ENCODE results near the gene TAB2. TPM values are rescaled to one million over a fixed set of nuclear protein-coding genes. Genes with fewer than 3 reads are reported as not detected.
"Not testable (repeated sequence)": the region's sequence is repeated elsewhere in the genome, so short reads cannot be mapped to it uniquely, and the experiment has no call there.

TAB2 gene
- total RNA-seq, 2 experiments from 2014 or later: 121 to 123 TPM

- Mint-ChIP-seq H3K4me3 (no peak overlapping the region), H3K27ac (peak overlapping the region; percentile 51)
- ATAC-seq (ENCODE audit: poor library complexity): no peak
These were observed 142.2 kb downstream of the TAB2 start for GRCh38 chr6:149459761-149460160.

GRCh38 chr6:149460249-149460648, 142.7 kb downstream of the TAB2 start:
- intact Hi-C loops (cut with DNase I, micrococcal nuclease): loop anchor here in 1 of 2 experiments (10.0 kb wide), 1 partner anchor 55 kb away; no protein-coding TSS in a partner anchor
- DNase-seq; H3K27me3 Mint-ChIP-seq; H3K27ac ChIP-seq (ENCODE audit: low read depth in 1 of 2, low read length in 2 of 2); H3K27me3 ChIP-seq (ENCODE audit: control insufficient read depth in 1 of 2, insufficient read depth in 2 of 2, low read length in 2 of 2); H3K4me1 ChIP-seq (ENCODE audit: insufficient read depth, low read length); CTCF ChIA-PET; ATAC-seq (ENCODE audit: poor library complexity); H3K4me3 ChIP-seq (ENCODE audit: low read length); H3K9me3 Mint-ChIP-seq; H3K9me3 ChIP-seq (ENCODE audit: control insufficient read depth in 1 of 2, insufficient read depth in 1 of 2, low read length in 2 of 2); H3K4me3 Mint-ChIP-seq; POLR2A ChIA-PET: not testable (repeated sequence)
- H3K36me3 Mint-ChIP-seq (ENCODE audit: low read depth): peaks cover 83% of the 10 kb centered on the region
- peak overlapping the region; percentile 51 for H3K27ac Mint-ChIP-seq
- peaks cover 83% of the 10 kb centered on the region for H3K36me3 ChIP-seq (ENCODE audit: insufficient read depth, low read length)
- H3K4me1 Mint-ChIP-seq (ENCODE audit: low read depth): peaks cover 19% of the 10 kb centered on the region

More at GRCh38 chr6:149459761-149460160, 142.2 kb downstream of the TAB2 start:
- ChIA-PET CTCF (no interaction called here), POLR2A (interaction anchor here (1.2 kb wide), 1 partner anchor 14 kb away, joined by 3 read pairs; no protein-coding TSS in a partner anchor)
- no peak for DNase-seq
- H3K9me3 ChIP-seq (ENCODE audit: control insufficient read depth in 1 of 2, insufficient read depth in 1 of 2, low read length in 2 of 2): no peaks in the 10 kb centered on the region
- H3K27me3 ChIP-seq (ENCODE audit: control insufficient read depth in 1 of 2, insufficient read depth in 2 of 2, low read length in 2 of 2): no peaks in the 10 kb centered on the region
- intact Hi-C loops (cut with DNase I, micrococcal nuclease): loop anchor here in 1 of 2 experiments (10.0 kb wide), 1 partner anchor 55 kb away; no protein-coding TSS in a partner anchor
- peaks cover 10% of the 10 kb centered on the region for H3K4me1 ChIP-seq (ENCODE audit: insufficient read depth, low read length)
- H3K36me3 Mint-ChIP-seq (ENCODE audit: low read depth): peaks cover 87% of the 10 kb centered on the region
- peaks cover 86% of the 10 kb centered on the region for H3K36me3 ChIP-seq (ENCODE audit: insufficient read depth, low read length)
- H3K9me3 Mint-ChIP-seq: no peaks in the 10 kb centered on the region
- no peaks in the 10 kb centered on the region for H3K27me3 Mint-ChIP-seq
- peaks cover 19% of the 10 kb centered on the region for H3K4me1 Mint-ChIP-seq (ENCODE audit: low read depth)
- H3K4me3 ChIP-seq (ENCODE audit: low read length): no peak overlapping the region
- TF ChIP-seq CTCF (IDR thresholded peaks at IDR 0.05): no peak
- no peak overlapping the region for H3K27ac ChIP-seq (ENCODE audit: low read depth in 1 of 2, low read length in 2 of 2)

Other genes starting within 250 kb of the TAB2 start
- 1 to 10 TPM; 8.6 to 8.7 TPM for gene SUMO4, start 82.5 kb downstream of the TAB2 start, total RNA-seq
- 10 to 100 TPM; 70.2 to 71.0 TPM for gene ZC3H12D, start 167.3 kb downstream of the TAB2 start, total RNA-seq
- 10 to 100 TPM; 51.8 to 53.5 TPM for gene PPIL4, start 228.3 kb downstream of the TAB2 start, total RNA-seq
- 10 to 100 TPM; 24.1 to 25.9 TPM for gene GINM1, start 248.7 kb downstream of the TAB2 start, total RNA-seq

Measured in CD4-positive, alpha-beta T cell (primary cell).